Measurements from ENCODE around the gene CRIP2. TPM values are rescaled to one million over a fixed set of nuclear protein-coding genes. Genes with fewer than 3 reads are reported as not detected.

The CRIP2 gene
- total and polyA plus RNA-seq, 2 of the 13 experiments (the other 11 are each of a cell fraction or from before 2014, with no cell fraction given), result 31.6 to 37.9 TPM

GRCh38 chr14:105495990-105496830 is 21.6 kb downstream of the CRIP2 start (continued):
- peak; percentile 81 for TF ChIP-seq ZNF687 (CRISPR knock-in tag; IDR thresholded peaks at IDR 0.05)
- no peak for TF ChIP-seq ZBTB26 (CRISPR knock-in tag; IDR thresholded peaks at IDR 0.05; ENCODE audit: borderline replicate concordance)
- no peak for TF ChIP-seq SYNCRIP (IDR thresholded peaks at IDR 0.05; ENCODE audit: insufficient read depth, low read depth, low read length)
- TF ChIP-seq YEATS2 (CRISPR knock-in tag; IDR thresholded peaks at IDR 0.05; ENCODE audit: borderline replicate concordance), result no peak
- TF ChIP-seq ARNTL (CRISPR knock-in tag; IDR thresholded peaks at IDR 0.05), result peak; percentile 51
- no peak for TF ChIP-seq IKZF4 (CRISPR knock-in tag; IDR thresholded peaks at IDR 0.05; ENCODE audit: borderline replicate concordance, low read depth, not compliant biosample characterization)
- TF ChIP-seq MAFF (IDR thresholded peaks at IDR 0.05; ENCODE audit: low read depth, low read length), result no peak
- no peak for TF ChIP-seq ATF6 (CRISPR knock-in tag; conservative IDR thresholded peaks at IDR 0.05)
- no peak; the same call in none of the 2 replicates for TF ChIP-seq BRD4 (CRISPR knock-in tag; IDR thresholded peaks at IDR 0.05)
- no peak for TF ChIP-seq ZFP1 (CRISPR knock-in tag; IDR thresholded peaks at IDR 0.05)
- no peak for TF ChIP-seq ZNF775 (CRISPR knock-in tag; IDR thresholded peaks at IDR 0.05; ENCODE audit: borderline replicate concordance)
- no peak for TF ChIP-seq CENPBD1 (CRISPR knock-in tag; IDR thresholded peaks at IDR 0.05; ENCODE audit: borderline replicate concordance, low read depth)
- peak; percentile 76; the same call in 1 of the 2 replicates for TF ChIP-seq ZBTB44 (CRISPR knock-in tag; IDR thresholded peaks at IDR 0.05)
- TF ChIP-seq ZNF501 (CRISPR knock-in tag; IDR thresholded peaks at IDR 0.05), result peak; percentile 74
- no peak for TF ChIP-seq FIP1L1 (IDR thresholded peaks at IDR 0.05; ENCODE audit: borderline replicate concordance, insufficient read depth, low read depth, low read length)
- TF ChIP-seq ZBTB37 (CRISPR knock-in tag; IDR thresholded peaks at IDR 0.05), result no peak
- TF ChIP-seq ZNF121 (CRISPR knock-in tag; IDR thresholded peaks at IDR 0.05), result no peak; the same call in 1 of the 2 replicates

All from HepG2 (cell line).